NT2/D1 (cell line): ENCODE results near the gene ZFYVE19.
"Not testable (repeated sequence)": the region's sequence is repeated elsewhere in the genome, so short reads cannot be mapped to it uniquely, and the experiment has no call there.

Experiments used
- DNase-seq: peaks from one replicate; pipeline ENCODE4 v3.0.0-alpha.2; 2011; ENCODE audit warnings: low read depth, low spot score
- H3K27me3 ChIP-seq: 2 replicates; pipeline ENCODE4 v1.6.0; 2011; ENCODE audit warnings: mild to moderate bottlenecking; ENCODE audit not compliant: insufficient read length, insufficient read depth
- H3K36me3 ChIP-seq: 2 replicates; pipeline ENCODE4 v1.6.1; 2011; ENCODE audit warnings: mild to moderate bottlenecking, low read length, mixed read lengths; ENCODE audit not compliant: insufficient read depth, insufficient read length
- H3K4me1 ChIP-seq: 2 replicates; pipeline ENCODE4 v1.5.1; 2011; ENCODE audit not compliant: insufficient read depth, insufficient read length
- H3K4me3 ChIP-seq: 2 replicates; pipeline ENCODE4 v1.5.1; 2011; ENCODE audit warnings: low read depth; ENCODE audit not compliant: insufficient read length
- H3K9ac ChIP-seq: 2 replicates; pipeline ENCODE4 v1.6.0; 2011; ENCODE audit warnings: low read depth; ENCODE audit not compliant: insufficient read length
- H3K9me3 ChIP-seq: 2 replicates; pipeline ENCODE4 v1.5.1; 2011; ENCODE audit warnings: mild to moderate bottlenecking, low read length; ENCODE audit not compliant: insufficient read depth
- SUZ12 ChIP-seq: IDR thresholded peaks from 2 replicates; pipeline ENCODE4 v1.6.1; 2011; ENCODE audit not compliant: insufficient read length, insufficient read depth; ENCODE audit errors: extremely low read depth
- YY1 ChIP-seq: IDR thresholded peaks from 2 replicates; pipeline ENCODE4 v1.6.1; 2011; ENCODE audit not compliant: insufficient read length, insufficient read depth
- ZNF274 ChIP-seq: IDR thresholded peaks from 2 replicates; pipeline ENCODE4 v1.6.1; 2011; ENCODE audit warnings: mild to moderate bottlenecking, low read depth, low read length

The ZFYVE19 gene

GRCh38 chr15:40854161-40854560 is 47.3 kb downstream of the ZFYVE19 start:
- H3K4me3 ChIP-seq = no peak overlapping the region
- peaks cover 6% of the 10 kb centered on the region for H3K4me1 ChIP-seq
- no peak for TF ChIP-seq SUZ12
- TF ChIP-seq YY1 = no peak
- no peak for TF ChIP-seq ZNF274
- no peak overlapping the region for H3K9ac ChIP-seq
- H3K27me3 ChIP-seq = no peaks in the 10 kb centered on the region
- peaks cover 47% of the 10 kb centered on the region for H3K36me3 ChIP-seq
- no peak for DNase-seq
- no peaks in the 10 kb centered on the region for H3K9me3 ChIP-seq

- no peak overlapping the region for H3K4me3 ChIP-seq
- peaks cover 42% of the 10 kb centered on the region for H3K36me3 ChIP-seq
- TF ChIP-seq YY1 (no peak), ZNF274 (no peak), SUZ12 (no peak)
- DNase-seq = no peak
- no peaks in the 10 kb centered on the region for H3K27me3 ChIP-seq
- H3K4me1 ChIP-seq = peaks cover 9% of the 10 kb centered on the region
- H3K9ac ChIP-seq = no peak overlapping the region
- no peaks in the 10 kb centered on the region for H3K9me3 ChIP-seq
Measured at GRCh38 chr15:40855706-40856234, 48.9 kb downstream of the ZFYVE19 start.

- Histone ChIP-seq H3K9me3 (no peaks in the 10 kb centered on the region), H3K27me3 (no peaks in the 10 kb centered on the region), H3K9ac (no peak overlapping the region), H3K4me1 (peaks cover 9% of the 10 kb centered on the region), H3K4me3 (no peak overlapping the region), H3K36me3 (peaks cover 42% of the 10 kb centered on the region)
- TF ChIP-seq YY1 = no peak
- no peak for TF ChIP-seq ZNF274
- no peak for TF ChIP-seq SUZ12
- no peak for DNase-seq
Measured at GRCh38 chr15:40856746-40857145, 49.9 kb downstream of the ZFYVE19 start.

GRCh38 chr15:40857601-40858341 is 50.9 kb downstream of the ZFYVE19 start:
- Histone ChIP-seq H3K9ac (no peak overlapping the region), H3K36me3 (peaks cover 42% of the 10 kb centered on the region), H3K27me3 (no peaks in the 10 kb centered on the region), H3K4me1 (peaks cover 9% of the 10 kb centered on the region), H3K4me3 (no peak overlapping the region), H3K9me3 (no peaks in the 10 kb centered on the region)
- TF ChIP-seq SUZ12 (no peak), ZNF274 (no peak), YY1 (no peak)
- no peak for DNase-seq

- Histone ChIP-seq H3K4me1 (peaks cover 9% of the 10 kb centered on the region), H3K9me3 (no peaks in the 10 kb centered on the region), H3K4me3 (no peak overlapping the region), H3K9ac (no peak overlapping the region), H3K27me3 (no peaks in the 10 kb centered on the region), H3K36me3 (peaks cover 34% of the 10 kb centered on the region)
- DNase-seq = no peak
- TF ChIP-seq ZNF274 = no peak
Measured at GRCh38 chr15:40858706-40859105, 51.8 kb downstream of the ZFYVE19 start.

GRCh38 chr15:40859206-40859851 is 52.4 kb downstream of the ZFYVE19 start:
- no peak for DNase-seq
- Histone ChIP-seq H3K27me3 (no peaks in the 10 kb centered on the region), H3K36me3 (peaks cover 28% of the 10 kb centered on the region), H3K9me3 (no peaks in the 10 kb centered on the region), H3K4me3 (no peak overlapping the region), H3K9ac (no peak overlapping the region), H3K4me1 (peaks cover 9% of the 10 kb centered on the region)
- TF ChIP-seq YY1 (no peak), SUZ12 (no peak), ZNF274 (no peak)

- not testable (repeated sequence) for H3K27me3 ChIP-seq, H3K9me3 ChIP-seq, H3K9ac ChIP-seq, DNase-seq, H3K4me3 ChIP-seq, H3K4me1 ChIP-seq
- peaks cover 12% of the 10 kb centered on the region for H3K36me3 ChIP-seq
Measured at GRCh38 chr15:40861147-40861546, 54.3 kb downstream of the ZFYVE19 start.
